Neural progenitor cell (in vitro differentiated cells): Measurements from ENCODE around the gene ZNF165. TPM values are rescaled to one million over a fixed set of nuclear protein-coding genes. Genes with fewer than 3 reads are reported as not detected.
"Not testable (repeated sequence)": the region's sequence is repeated elsewhere in the genome, so short reads cannot be mapped to it uniquely, and the experiment has no call there.

Experiments used
- DNase-seq: peaks from one replicate; pipeline ENCODE4 v3.0.0-alpha.2; 2016; ENCODE audit warnings: low spot score
- H2AFZ ChIP-seq: fragments of 200-600 bp; sonication (generic); replicated peaks from 2 replicates; pipeline ENCODE4 v1.6.1; 2016; ENCODE audit warnings: antibody characterized with exemption
- H3F3A ChIP-seq: fragments of 200-600 bp; sonication (generic); 2 replicates; pipeline ENCODE4 v1.6.1; 2016; ENCODE audit warnings: antibody characterized with exemption, low read depth
- H3K27ac ChIP-seq: fragments of 200-600 bp; sonication (generic); 2 replicates; pipeline ENCODE4 v1.5.1; 2016; ENCODE audit warnings: mild to moderate bottlenecking
- H3K27me3 ChIP-seq: fragments of 200-600 bp; sonication (generic); 2 replicates; pipeline ENCODE4 v1.6.1; 2016; ENCODE audit warnings: mild to moderate bottlenecking, moderate library complexity
- H3K36me3 ChIP-seq: fragments of 200-600 bp; sonication (generic); 2 replicates; pipeline ENCODE4 v1.5.1; 2016
- H3K4me1 ChIP-seq: fragments of 200-600 bp; sonication (generic); 2 replicates; pipeline ENCODE4 v1.6.1; 2016; ENCODE audit warnings: mixed run types
- H3K4me2 ChIP-seq: fragments of 200-600 bp; sonication (generic); 2 replicates; pipeline ENCODE4 v1.6.1; 2016
- H3K4me3 ChIP-seq: fragments of 200-600 bp; sonication (generic); 2 replicates; pipeline ENCODE4 v1.5.1; 2016
- H3K79me2 ChIP-seq: fragments of 200-600 bp; sonication (generic); 2 replicates; pipeline ENCODE4 v1.6.1; 2016; ENCODE audit warnings: low read depth
- H3K9ac ChIP-seq: fragments of 200-600 bp; sonication (generic); 2 replicates; pipeline ENCODE4 v1.6.1; 2016
- H3K9me3 ChIP-seq: fragments of 200-600 bp; sonication (generic); 2 replicates; pipeline ENCODE4 v1.5.1; 2016; ENCODE audit warnings: low read depth
- H4K20me1 ChIP-seq: fragments of 200-600 bp; sonication (generic); 2 replicates; pipeline ENCODE4 v1.6.1; 2016; ENCODE audit warnings: low read depth
- H3K27ac Mint-ChIP-seq: 3 replicates; pipeline ENCODE4 v1.8.0; 2021; ENCODE audit warnings: mixed read lengths
- H3K27me3 Mint-ChIP-seq: 2 replicates; pipeline ENCODE4 v1.8.0; 2022; ENCODE audit warnings: low read depth, mild to moderate bottlenecking, inconsistent platforms, moderate library complexity, mixed read lengths; ENCODE audit not compliant: insufficient read depth
- H3K36me3 Mint-ChIP-seq: 3 replicates; pipeline ENCODE4 v1.8.0; 2021; ENCODE audit warnings: mixed read lengths
- H3K4me1 Mint-ChIP-seq: 3 replicates; pipeline ENCODE4 v1.8.0; 2021; ENCODE audit warnings: mixed read lengths
- H3K4me3 Mint-ChIP-seq: 3 replicates; pipeline ENCODE4 v1.8.0; 2021; ENCODE audit warnings: mild to moderate bottlenecking, moderate library complexity, mixed read lengths
- H3K9me3 Mint-ChIP-seq: 3 replicates; pipeline ENCODE4 v1.8.0; 2020; ENCODE audit warnings: mixed read lengths
- EZH2 ChIP-seq: fragments of 200-600 bp; sonication (generic); IDR thresholded peaks from 2 replicates; pipeline ENCODE4 v1.6.1; 2017; ENCODE audit warnings: antibody characterized with exemption, mild to moderate bottlenecking, moderate library complexity
- EZH2phosphoT487 ChIP-seq: fragments of 200-600 bp; sonication (generic); IDR thresholded peaks from 2 replicates; pipeline ENCODE4 v1.6.1; 2017; ENCODE audit warnings: antibody characterized with exemption
- total RNA-seq: library from RNA; depleted of rRNA; stranded (reverse); fragments of >200 nt; gene quantifications from 2 replicates; pipeline ENCODE4 v1.2.3, GENCODE V29; 2015; ENCODE audit warnings: low replicate concordance
- TF ChIP-seq, protein P1 (sequence below): fragments of 200-600 bp; sonication (generic); IDR thresholded peaks from 2 replicates; pipeline ENCODE4 v1.5.1; 2017; ENCODE audit warnings: antibody characterized with exemption, mild to moderate bottlenecking

The ZNF165 gene
- total RNA-seq, 1 donor from 2014 or later, result 2.1 TPM

DNA sequence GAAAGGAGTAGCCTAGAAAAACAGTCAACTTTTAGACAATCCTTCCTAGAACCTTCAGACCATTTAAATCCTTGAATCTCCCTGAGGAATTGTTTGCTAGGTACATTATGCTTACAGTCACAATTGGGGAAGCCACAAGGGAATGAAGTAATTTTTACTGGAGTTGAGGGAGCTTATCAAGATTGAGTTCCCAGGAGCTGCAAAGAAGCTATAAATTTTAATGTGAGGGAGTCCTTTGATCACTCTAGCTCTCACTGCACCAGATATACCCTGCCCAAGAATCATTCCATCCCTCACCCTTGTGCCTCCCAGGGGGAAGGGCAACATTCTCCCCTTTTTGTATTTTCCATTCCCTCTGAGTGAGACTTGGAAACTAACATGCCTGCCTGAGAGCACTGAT is 12.3 kb upstream of the ZNF165 start:
- H3K79me2 ChIP-seq, result no peaks in the 10 kb centered on the region
- no peaks in the 10 kb centered on the region for H3F3A ChIP-seq
- Mint-ChIP-seq H3K27ac (no peak overlapping the region), H3K4me1 (no peaks in the 10 kb centered on the region), H3K4me3 (no peak overlapping the region), H3K9me3 (no peaks in the 10 kb centered on the region), H3K36me3 (no peaks in the 10 kb centered on the region), H3K27me3 (peaks cover 2% of the 10 kb centered on the region)
- TF ChIP-seq EZH2 (no peak), EZH2phosphoT487 (no peak)
- TF ChIP-seq, protein P1, sequence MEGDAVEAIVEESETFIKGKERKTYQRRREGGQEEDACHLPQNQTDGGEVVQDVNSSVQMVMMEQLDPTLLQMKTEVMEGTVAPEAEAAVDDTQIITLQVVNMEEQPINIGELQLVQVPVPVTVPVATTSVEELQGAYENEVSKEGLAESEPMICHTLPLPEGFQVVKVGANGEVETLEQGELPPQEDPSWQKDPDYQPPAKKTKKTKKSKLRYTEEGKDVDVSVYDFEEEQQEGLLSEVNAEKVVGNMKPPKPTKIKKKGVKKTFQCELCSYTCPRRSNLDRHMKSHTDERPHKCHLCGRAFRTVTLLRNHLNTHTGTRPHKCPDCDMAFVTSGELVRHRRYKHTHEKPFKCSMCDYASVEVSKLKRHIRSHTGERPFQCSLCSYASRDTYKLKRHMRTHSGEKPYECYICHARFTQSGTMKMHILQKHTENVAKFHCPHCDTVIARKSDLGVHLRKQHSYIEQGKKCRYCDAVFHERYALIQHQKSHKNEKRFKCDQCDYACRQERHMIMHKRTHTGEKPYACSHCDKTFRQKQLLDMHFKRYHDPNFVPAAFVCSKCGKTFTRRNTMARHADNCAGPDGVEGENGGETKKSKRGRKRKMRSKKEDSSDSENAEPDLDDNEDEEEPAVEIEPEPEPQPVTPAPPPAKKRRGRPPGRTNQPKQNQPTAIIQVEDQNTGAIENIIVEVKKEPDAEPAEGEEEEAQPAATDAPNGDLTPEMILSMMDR, result no peak
- no peaks in the 10 kb centered on the region for H3K9me3 ChIP-seq
- H3K4me1 ChIP-seq, result no peaks in the 10 kb centered on the region
- no peak overlapping the region for H3K9ac ChIP-seq
- no peak overlapping the region for H3K4me3 ChIP-seq
- H3K4me2 ChIP-seq, result no peak overlapping the region
- H3K27ac ChIP-seq, result no peak overlapping the region
- H4K20me1 ChIP-seq, result no peaks in the 10 kb centered on the region
- H2AFZ ChIP-seq, result no peak overlapping the region
- H3K27me3 ChIP-seq, result peaks cover 87% of the 10 kb centered on the region
- H3K36me3 ChIP-seq, result no peaks in the 10 kb centered on the region
- no peak for DNase-seq

DNA sequence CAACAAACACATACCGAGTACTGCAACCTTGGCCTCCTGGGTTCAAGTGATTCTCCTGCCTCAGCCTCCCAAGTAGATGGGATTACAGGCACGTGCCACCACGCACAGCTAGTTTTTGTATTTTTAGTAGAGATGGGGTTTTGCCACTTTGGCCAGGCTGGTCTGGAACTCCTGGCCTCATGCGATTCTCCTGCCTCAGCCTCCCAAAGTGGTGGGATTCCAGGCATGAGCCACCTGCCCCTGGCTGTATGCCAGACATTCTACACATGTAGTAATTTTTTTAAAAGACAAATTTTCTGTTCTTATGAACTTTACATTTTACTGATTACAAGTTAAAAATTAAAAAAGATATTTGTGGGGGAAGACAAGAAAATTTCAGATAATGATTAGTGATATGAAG is 9.4 kb upstream of the ZNF165 start:
- not testable (repeated sequence) for H3K9me3 ChIP-seq, H3K4me3 ChIP-seq, H3K4me1 ChIP-seq, H3K27me3 Mint-ChIP-seq, H2AFZ ChIP-seq, H4K20me1 ChIP-seq, H3K27ac ChIP-seq, H3K79me2 ChIP-seq, H3K27ac Mint-ChIP-seq, H3K36me3 ChIP-seq, H3K9me3 Mint-ChIP-seq, DNase-seq, H3K4me1 Mint-ChIP-seq, H3K9ac ChIP-seq, H3K4me3 Mint-ChIP-seq, H3F3A ChIP-seq, H3K4me2 ChIP-seq, H3K36me3 Mint-ChIP-seq
- H3K27me3 ChIP-seq, result peaks cover 70% of the 10 kb centered on the region

DNA sequence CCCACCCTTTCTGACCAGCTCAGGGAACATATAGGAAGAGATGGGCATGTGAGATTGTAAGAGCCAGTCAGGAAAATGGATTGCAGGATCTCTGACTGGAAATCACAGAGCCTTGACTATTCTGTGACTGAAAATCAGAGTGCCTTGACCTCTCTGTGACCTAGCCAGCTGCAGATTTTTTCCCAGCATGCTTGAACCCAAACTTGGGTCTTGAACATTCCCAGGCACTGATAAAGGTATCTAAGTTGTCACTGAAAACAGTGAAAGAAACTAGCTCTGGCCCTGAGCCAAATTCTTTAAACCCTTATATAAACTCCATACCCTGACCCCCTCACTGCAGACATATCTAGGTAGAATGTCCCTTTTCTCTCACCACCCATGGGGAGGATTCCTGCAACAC is 2.3 kb upstream of the ZNF165 start:
- H3K36me3 Mint-ChIP-seq, result no peaks in the 10 kb centered on the region
- Histone ChIP-seq H3K27me3 (no peaks in the 10 kb centered on the region), H3K4me3 (no peak overlapping the region), H3K36me3 (no peaks in the 10 kb centered on the region), H3K27ac (no peak overlapping the region), H4K20me1 (no peaks in the 10 kb centered on the region), H3K9ac (no peak overlapping the region), H3K9me3 (no peaks in the 10 kb centered on the region), H3K79me2 (peaks cover 10% of the 10 kb centered on the region), H3K4me1 (no peaks in the 10 kb centered on the region), H3K4me2 (no peak overlapping the region), H3F3A (no peaks in the 10 kb centered on the region), H2AFZ (no peak overlapping the region)
- peaks cover 9% of the 10 kb centered on the region for H3K4me1 Mint-ChIP-seq
- H3K4me3 Mint-ChIP-seq, result peak overlapping the region; percentile 99
- TF ChIP-seq, protein P1, result no peak
- no peak for TF ChIP-seq EZH2
- no peak for TF ChIP-seq EZH2phosphoT487
- no peak for DNase-seq
- H3K27me3 Mint-ChIP-seq, result no peaks in the 10 kb centered on the region
- no peaks in the 10 kb centered on the region for H3K9me3 Mint-ChIP-seq
- no peak overlapping the region for H3K27ac Mint-ChIP-seq

DNA sequence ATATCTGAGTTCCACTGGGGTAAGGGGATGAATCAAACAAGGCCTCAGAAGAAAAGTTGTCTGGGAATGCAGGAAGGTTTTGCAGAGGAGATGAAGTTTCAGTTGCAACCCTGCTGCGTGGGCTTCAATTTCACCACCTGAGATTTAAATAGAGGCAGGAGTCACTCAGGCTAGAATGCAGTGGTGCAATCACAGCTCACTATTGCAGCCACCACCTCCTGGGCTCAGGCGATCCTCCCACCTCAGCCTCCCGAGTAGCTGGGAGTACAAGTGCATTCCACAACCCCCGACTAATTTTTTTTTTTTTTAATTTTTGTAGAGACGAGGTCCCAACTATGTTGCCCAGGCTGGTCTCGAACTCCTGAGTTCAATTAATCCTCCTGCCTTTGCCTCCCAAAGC is 1.5 kb upstream of the ZNF165 start:
- Histone ChIP-seq H2AFZ (no peak overlapping the region), H3K27me3 (no peaks in the 10 kb centered on the region), H3K9me3 (no peaks in the 10 kb centered on the region), H3K36me3 (no peaks in the 10 kb centered on the region), H3F3A (no peaks in the 10 kb centered on the region), H3K4me2 (no peak overlapping the region), H3K9ac (no peak overlapping the region), H3K27ac (no peak overlapping the region), H3K4me1 (no peaks in the 10 kb centered on the region), H4K20me1 (no peaks in the 10 kb centered on the region), H3K79me2 (peaks cover 10% of the 10 kb centered on the region), H3K4me3 (no peak overlapping the region)
- Mint-ChIP-seq H3K36me3 (no peaks in the 10 kb centered on the region), H3K27ac (no peak overlapping the region), H3K4me3 (peak overlapping the region; percentile 99), H3K4me1 (peaks cover 9% of the 10 kb centered on the region), H3K9me3 (no peaks in the 10 kb centered on the region), H3K27me3 (no peaks in the 10 kb centered on the region)
- no peak for TF ChIP-seq EZH2
- TF ChIP-seq, protein P1, result no peak
- no peak for TF ChIP-seq EZH2phosphoT487
- DNase-seq, result no peak
